CD8-positive, alpha-beta memory T cell (primary cell): Measurements from ENCODE around the gene NFKB2. TPM values are rescaled to one million over a fixed set of nuclear protein-coding genes. Genes with fewer than 3 reads are reported as not detected.

Source experiments
- CTCF ChIA-PET: fragments of 350-600 bp; sonication (Branson Sonifier 250); formaldehyde crosslinking; loops from one replicate; lab custom pipeline; 2021; ENCODE audit warnings: antibody characterized with exemption; lab: Charles Lee
- POLR2A ChIA-PET: fragments of 350-600 bp; sonication (Branson Sonifier 250); formaldehyde crosslinking; loops from one replicate; lab custom pipeline; 2021; ENCODE audit warnings: antibody characterized with exemption; lab: Charles Lee
- DNase-seq, 5 donors: peaks; one replicate each; pipeline versions ENCODE4 v3.0.0 to v3.0.0-alpha.2; 2020 to 2022; ENCODE audit warnings: mixed read lengths in 1 of 5
- H3K27ac ChIP-seq: one replicate; pipeline ENCODE4 v1.7.0; 2013; ENCODE audit warnings: low read depth, mild to moderate bottlenecking, low read length, moderate library complexity
- H3K27me3 ChIP-seq: 2 replicates; pipeline ENCODE4 v1.7.0; 2013; ENCODE audit warnings: low read length, mild to moderate bottlenecking; ENCODE audit not compliant: insufficient read depth, poor library complexity, severe bottlenecking
- H3K36me3 ChIP-seq: 2 replicates; pipeline ENCODE4 v1.7.0; 2013; ENCODE audit warnings: mild to moderate bottlenecking, low read length, moderate library complexity; ENCODE audit not compliant: insufficient read depth
- H3K4me1 ChIP-seq: 2 replicates; pipeline ENCODE4 v1.7.0; 2013; ENCODE audit warnings: mild to moderate bottlenecking, low read length, moderate library complexity; ENCODE audit not compliant: insufficient read depth
- H3K4me3 ChIP-seq: 2 replicates; pipeline ENCODE4 v1.7.0; 2013; ENCODE audit warnings: mild to moderate bottlenecking, low read length
- H3K9me3 ChIP-seq: 2 replicates; pipeline ENCODE4 v1.7.0; 2013; ENCODE audit warnings: mild to moderate bottlenecking, low read length
- H3K27ac Mint-ChIP-seq, 8 donors: one replicate each; pipeline ENCODE4 v1.8.0; 2020 to 2021; ENCODE audit warnings: mixed read lengths in 8 of 8, mild to moderate bottlenecking in 6 of 8, inconsistent platforms in 3 of 8, moderate library complexity in 3 of 8
- H3K27me3 Mint-ChIP-seq, 2 donors: one replicate each; pipeline ENCODE4 v1.8.0; 2020 to 2021; ENCODE audit warnings: mixed read lengths in 2 of 2, mild to moderate bottlenecking in 1 of 2, moderate library complexity in 1 of 2
- H3K36me3 Mint-ChIP-seq, 3 donors: one replicate each; pipeline ENCODE4 v1.8.0; 2020 to 2021; ENCODE audit warnings: mixed read lengths in 3 of 3, inconsistent platforms in 1 of 3, mild to moderate bottlenecking in 1 of 3
- H3K4me1 Mint-ChIP-seq, 3 donors: one replicate each; pipeline ENCODE4 v1.8.0; 2020 to 2021; ENCODE audit warnings: mixed read lengths in 3 of 3, inconsistent platforms in 1 of 3, mild to moderate bottlenecking in 1 of 3
- H3K4me3 Mint-ChIP-seq, 7 donors: one replicate each; pipeline ENCODE4 v1.8.0; 2020 to 2021; ENCODE audit warnings: mixed read lengths in 7 of 7, mild to moderate bottlenecking in 6 of 7, moderate library complexity in 4 of 7, inconsistent platforms in 2 of 7
- H3K9me3 Mint-ChIP-seq, 5 donors: one replicate each; pipeline ENCODE4 v1.8.0; 2020 to 2022; ENCODE audit warnings: mixed read lengths in 5 of 5, mild to moderate bottlenecking in 3 of 5, moderate library complexity in 2 of 5, inconsistent platforms in 1 of 5
- polyA plus RNA-seq: library from polyadenylated mRNA; unstranded; fragments of 300-500 nt; fragmentation: Illumina TruSeq; gene quantifications from one replicate; pipeline ENCODE4 v1.2.3, GENCODE V29; 2021
- total RNA-seq, 2 experiments: library from RNA; stranded (reverse); gene quantifications; one replicate each; pipeline ENCODE4 v1.2.3, GENCODE V29; 2021

The NFKB2 gene
- total and polyA plus RNA-seq, 3 experiments from 2014 or later: 14.0 to 324 (median 323) TPM

DNA sequence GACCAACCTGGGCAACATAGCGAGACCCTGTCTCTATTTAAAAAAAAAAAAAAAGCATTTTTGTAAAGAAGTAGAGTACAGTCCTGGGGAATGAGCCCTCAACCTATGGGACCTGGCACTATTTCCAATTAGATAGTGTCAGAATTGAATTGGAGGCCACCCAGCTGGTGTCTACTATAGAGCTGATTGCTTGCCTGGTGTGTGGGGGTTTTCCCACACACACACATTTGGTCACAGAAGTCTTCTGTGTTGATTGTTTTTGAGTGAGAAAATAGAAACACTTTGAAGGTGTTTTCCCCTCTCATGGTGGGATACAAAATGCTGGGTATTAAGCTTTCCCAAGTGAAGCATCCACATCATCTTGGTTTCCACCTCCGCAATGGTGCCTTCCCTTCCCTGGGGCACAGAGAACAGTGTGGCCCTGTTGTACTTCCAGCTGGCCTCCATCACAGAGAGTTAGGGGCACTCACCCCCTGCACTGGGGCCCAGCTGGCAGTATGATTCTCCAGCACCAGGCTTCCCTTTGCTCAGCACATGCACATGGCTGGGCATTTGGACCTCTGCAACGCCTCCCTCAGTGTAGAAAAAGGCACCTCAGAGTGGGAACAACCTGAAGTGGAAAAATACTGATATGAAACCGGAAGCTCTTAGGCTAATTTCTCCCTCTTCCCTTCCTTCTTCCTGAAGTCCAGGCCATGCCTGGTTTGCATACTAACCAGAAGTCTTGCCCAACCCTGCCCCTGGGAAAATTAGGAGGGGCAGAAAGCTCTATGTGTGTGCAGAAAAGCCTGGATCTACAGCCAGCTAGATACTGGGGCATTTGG lies 10.7 kb upstream of the NFKB2 start:
- Histone ChIP-seq H3K27ac (no peak overlapping the region), H3K4me1 (no peaks in the 10 kb centered on the region), H3K27me3 (no peaks in the 10 kb centered on the region), H3K36me3 (peaks cover 14% of the 10 kb centered on the region), H3K4me3 (no peak overlapping the region), H3K9me3 (no peaks in the 10 kb centered on the region)
- POLR2A ChIA-PET: interaction anchor here (0.6 kb wide), 1 partner anchor 260 kb away, joined by 8 read pairs; no protein-coding TSS in a partner anchor
- CTCF ChIA-PET: interaction anchor here (0.6 to 4.1 kb wide), 11 partner anchors 9 to 301 kb away, joined by 3 to 21 read pairs (median 4); no protein-coding TSS in a partner anchor
- H3K4me1 Mint-ChIP-seq: no peaks in the 10 kb centered on the region
- peak overlapping the region in 2 of 8 donors; percentile 63 to 66 for H3K27ac Mint-ChIP-seq
- peaks cover 0 to 32% (median 5%) of the 10 kb centered on the region in 3 donors for H3K36me3 Mint-ChIP-seq
- no peak for DNase-seq
- H3K9me3 Mint-ChIP-seq: no peaks in the 10 kb centered on the region
- H3K4me3 Mint-ChIP-seq: no peak overlapping the region
- H3K27me3 Mint-ChIP-seq: no peaks in the 10 kb centered on the region

DNA sequence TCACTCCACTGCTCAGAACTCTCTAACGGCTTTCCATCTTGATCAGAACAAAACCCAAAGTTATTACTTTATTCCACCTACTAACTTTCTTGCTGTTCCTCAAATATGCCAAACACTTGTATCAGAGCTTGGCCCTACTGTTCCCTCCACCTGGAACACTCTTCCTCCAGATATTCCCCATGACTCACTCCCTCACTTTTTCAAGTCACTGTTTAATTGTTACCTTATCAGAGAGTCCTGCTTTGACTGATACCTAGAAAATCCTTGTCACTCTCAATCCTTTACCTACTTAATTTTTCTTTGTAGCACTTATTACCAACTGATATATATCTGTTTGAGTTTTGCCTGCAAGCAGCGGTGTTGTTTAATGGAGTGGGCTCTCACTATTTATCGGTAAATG lies 5.6 kb upstream of the NFKB2 start:
- POLR2A ChIA-PET: no interaction called here
- no peak for DNase-seq
- Mint-ChIP-seq H3K27me3 (peaks cover 0 to 8% of the 10 kb centered on the region in 2 donors), H3K4me1 (peaks cover 10 to 13% (median 10%) of the 10 kb centered on the region in 3 donors), H3K4me3 (no peak overlapping the region), H3K36me3 (peaks cover 0 to 7% (median 1%) of the 10 kb centered on the region in 3 donors), H3K27ac (no peak overlapping the region), H3K9me3 (no peaks in the 10 kb centered on the region)
- Histone ChIP-seq H3K36me3 (no peaks in the 10 kb centered on the region), H3K4me1 (peaks cover 5% of the 10 kb centered on the region), H3K9me3 (no peaks in the 10 kb centered on the region), H3K4me3 (no peak overlapping the region), H3K27ac (no peak overlapping the region), H3K27me3 (no peaks in the 10 kb centered on the region)
- CTCF ChIA-PET: interaction anchor here (1.9 kb wide), 1 partner anchor 9 kb away, joined by 8 read pairs; no protein-coding TSS in a partner anchor

DNA sequence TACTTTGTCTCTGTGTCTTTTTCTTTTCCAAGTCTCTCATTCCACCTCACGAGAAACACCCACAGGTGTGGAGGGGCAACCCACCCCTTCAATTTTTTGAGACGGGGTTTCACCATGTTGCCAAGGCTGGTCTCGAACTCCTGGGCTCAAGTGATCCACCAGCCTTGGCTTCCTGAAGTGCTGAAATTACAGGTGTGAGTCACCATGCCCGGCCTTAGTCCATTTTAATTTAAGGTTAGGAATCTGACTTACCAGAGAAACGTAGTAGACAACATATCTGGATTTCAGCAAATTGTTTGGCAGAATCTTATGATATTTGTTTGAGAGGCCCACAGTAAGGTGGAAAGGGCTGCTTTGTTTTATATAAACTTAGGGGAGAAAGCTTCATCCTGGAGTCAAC lies 3.2 kb upstream of the NFKB2 start:
- Mint-ChIP-seq H3K9me3 (no peaks in the 10 kb centered on the region), H3K36me3 (peaks cover 0 to 24% (median 1%) of the 10 kb centered on the region in 3 donors)

DNA sequence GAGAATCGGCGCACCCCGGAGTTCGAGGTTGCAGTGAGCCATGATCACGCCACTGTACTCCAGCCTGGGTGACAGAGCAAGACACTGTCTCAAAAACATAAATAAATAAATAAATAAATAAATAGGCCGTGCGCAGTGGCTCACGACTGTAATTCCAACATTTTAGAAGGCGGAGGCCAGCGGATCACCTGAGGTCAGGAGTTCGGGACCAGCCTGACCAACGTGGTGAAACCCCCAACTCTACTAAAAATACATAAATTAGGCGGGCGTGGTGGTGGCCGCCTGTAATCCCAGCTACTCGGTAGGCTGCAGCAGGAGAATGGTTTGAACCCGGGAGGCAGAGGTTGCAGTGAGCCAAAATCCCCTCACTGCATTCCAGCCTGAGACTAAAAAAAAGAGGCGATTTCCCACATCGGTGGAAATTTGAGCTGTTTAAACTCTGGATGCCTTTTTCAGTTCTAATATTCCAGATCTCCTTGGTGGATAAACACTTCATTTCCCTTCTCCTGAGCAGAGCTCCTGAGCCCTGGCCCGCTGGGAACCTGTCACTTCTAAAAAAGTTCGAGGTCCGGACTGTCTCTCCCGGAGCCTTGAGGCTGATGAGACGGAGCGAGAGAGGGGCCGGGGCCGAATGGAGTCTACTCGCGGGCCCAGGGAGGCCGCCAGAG lies 2.0 kb upstream of the NFKB2 start:
- Histone ChIP-seq H3K4me1 (peaks cover 22% of the 10 kb centered on the region), H3K4me3 (peak overlapping the region; percentile 100), H3K9me3 (no peaks in the 10 kb centered on the region), H3K27ac (peak overlapping the region; percentile 100), H3K27me3 (no peaks in the 10 kb centered on the region), H3K36me3 (no peaks in the 10 kb centered on the region)
- Mint-ChIP-seq H3K4me1 (peaks cover 29 to 40% (median 30%) of the 10 kb centered on the region in 3 donors), H3K36me3 (peaks cover 0 to 37% (median 1%) of the 10 kb centered on the region in 3 donors), H3K27me3 (peaks cover 0 to 8% of the 10 kb centered on the region in 2 donors), H3K4me3 (peak overlapping the region; percentile 89 to 97 (median 96)), H3K27ac (peak overlapping the region; percentile 98 to 100 (median 100)), H3K9me3 (no peaks in the 10 kb centered on the region)
- POLR2A ChIA-PET: interaction anchor here (0.6 to 4.0 kb wide), 8 partner anchors 10 to 191 kb away, joined by 3 to 30 read pairs (median 3); partner anchors contain the start of genes ACTR1A, C10orf95, FBXL15 and GBF1
- DNase-seq: no peak
- CTCF ChIA-PET: interaction anchor here (0.7 to 5.0 kb wide), 28 partner anchors 9 to 224 kb away, joined by 3 to 34 read pairs (median 6); partner anchors contain the start of genes ACTR1A, C10orf95, CUEDC2 and ELOVL3

More for the DNA sequence above, 3.2 kb upstream of the NFKB2 start:
- no peak overlapping the region for H3K4me3 ChIP-seq
- ChIA-PET POLR2A (interaction anchor here (4.0 kb wide), 1 partner anchor 58 kb away, joined by 24 read pairs; the partner anchor contains the start of gene C10orf95), CTCF (interaction anchor here (2.0 to 3.5 kb wide), 3 partner anchors 11 to 162 kb away, joined by 6 to 21 read pairs (median 7); no protein-coding TSS in a partner anchor)
- Mint-ChIP-seq H3K27me3 (peaks cover 0 to 8% of the 10 kb centered on the region in 2 donors), H3K4me3 (peak overlapping the region in 2 of 7 donors; percentile 51 to 97), H3K27ac (peak overlapping the region in 5 of 8 donors; percentile 86 to 100 (median 100)), H3K4me1 (peaks cover 20 to 27% (median 23%) of the 10 kb centered on the region in 3 donors)
- H3K27ac ChIP-seq: no peak overlapping the region
- H3K9me3 ChIP-seq: no peaks in the 10 kb centered on the region
- no peaks in the 10 kb centered on the region for H3K36me3 ChIP-seq
- no peak for DNase-seq
- peaks cover 18% of the 10 kb centered on the region for H3K4me1 ChIP-seq
- H3K27me3 ChIP-seq: no peaks in the 10 kb centered on the region

DNA sequence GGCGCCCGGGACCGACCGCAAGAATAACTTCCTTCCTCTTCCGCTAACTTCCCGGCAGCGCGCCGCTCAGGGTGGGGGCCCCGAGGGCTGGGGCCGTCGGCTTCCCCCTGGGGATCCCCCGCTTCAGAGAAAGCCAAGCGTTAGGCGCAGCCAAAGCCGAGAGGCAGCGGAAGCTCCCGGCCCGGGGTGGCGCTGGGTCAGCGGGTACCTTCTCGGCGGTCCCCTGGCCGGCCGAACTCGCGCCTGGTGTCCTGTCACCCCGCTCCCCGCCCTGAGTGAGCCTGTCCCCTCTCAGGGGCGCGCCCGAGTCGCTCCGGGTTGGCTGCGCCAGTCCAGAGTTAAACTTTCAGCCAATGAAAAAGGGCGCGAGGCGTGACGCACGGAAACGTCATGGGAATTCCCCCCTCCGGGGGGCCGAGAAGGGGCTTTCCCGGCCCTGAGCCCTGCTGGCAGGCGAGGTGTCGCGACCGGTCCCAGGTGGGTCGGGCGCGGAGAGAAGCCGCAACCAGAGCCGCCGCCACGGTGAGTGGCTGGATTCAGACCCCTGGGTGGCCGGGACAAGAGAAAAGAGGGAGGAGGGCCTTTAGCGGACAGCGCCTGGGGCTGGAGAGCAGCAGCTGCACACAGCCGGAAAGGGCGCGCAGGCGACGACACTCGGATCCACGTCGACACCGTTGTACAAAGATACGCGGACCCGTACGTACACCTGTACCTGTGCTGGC lies 1.3 kb upstream of the NFKB2 start:
- H3K36me3 ChIP-seq: no peaks in the 10 kb centered on the region
- peaks cover 0 to 40% (median 1%) of the 10 kb centered on the region in 3 donors for H3K36me3 Mint-ChIP-seq
- H3K4me1 Mint-ChIP-seq: peaks cover 31 to 44% (median 32%) of the 10 kb centered on the region in 3 donors
- no peaks in the 10 kb centered on the region for H3K9me3 Mint-ChIP-seq
- H3K4me3 ChIP-seq: peak overlapping the region; percentile 100
- no peaks in the 10 kb centered on the region for H3K9me3 ChIP-seq
- H3K27ac Mint-ChIP-seq: peak overlapping the region; percentile 98 to 100 (median 100)
- CTCF ChIA-PET: interaction anchor here (0.6 to 5.0 kb wide), 30 partner anchors 9 to 262 kb away, joined by 3 to 34 read pairs (median 6); partner anchors contain the start of genes ACTR1A, C10orf95, CUEDC2 and ELOVL3
- DNase-seq: peak; percentile 97 to 100 (median 99)
- H3K27ac ChIP-seq: peak overlapping the region; percentile 100
- H3K4me1 ChIP-seq: peaks cover 29% of the 10 kb centered on the region
- H3K27me3 ChIP-seq: no peaks in the 10 kb centered on the region
- POLR2A ChIA-PET: interaction anchor here (0.6 to 4.0 kb wide), 11 partner anchors 10 to 190 kb away, joined by 3 to 30 read pairs (median 4); partner anchors contain the start of genes ACTR1A, C10orf95, FBXL15 and GBF1
- H3K4me3 Mint-ChIP-seq: peak overlapping the region; percentile 89 to 97 (median 96)
- peaks cover 0 to 8% of the 10 kb centered on the region in 2 donors for H3K27me3 Mint-ChIP-seq

DNA sequence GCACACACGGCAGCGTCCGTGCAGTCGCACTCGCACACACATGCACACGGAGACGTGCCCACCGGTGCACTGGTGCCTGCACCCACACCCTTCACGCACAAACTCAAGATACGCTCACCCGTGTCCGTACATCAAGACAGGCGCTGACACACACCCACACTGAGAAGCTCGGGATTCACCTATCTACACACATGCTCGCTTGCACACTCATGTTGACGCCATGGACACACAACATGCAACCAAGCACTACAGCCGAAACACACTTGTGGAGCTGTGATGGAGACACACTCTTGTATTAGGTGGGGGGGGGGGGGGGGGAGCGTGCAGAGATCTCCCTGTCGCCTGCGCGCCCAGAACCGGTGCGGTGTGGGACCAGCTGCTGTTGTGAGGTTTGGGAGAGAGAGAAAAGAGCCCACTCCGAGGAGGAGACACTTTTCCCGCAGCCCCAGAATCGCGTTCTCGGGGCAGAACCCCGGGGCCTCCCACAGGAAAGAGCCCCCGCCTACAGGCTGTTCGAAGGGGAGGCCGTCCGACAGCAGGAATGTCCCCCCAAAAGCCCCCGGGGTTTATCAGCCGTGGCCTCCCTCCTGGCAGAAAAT lies 605 bp upstream of the NFKB2 start:
- Histone ChIP-seq H3K9me3 (no peaks in the 10 kb centered on the region), H3K27ac (peak overlapping the region; percentile 100), H3K36me3 (no peaks in the 10 kb centered on the region), H3K27me3 (no peaks in the 10 kb centered on the region), H3K4me3 (peak overlapping the region; percentile 100), H3K4me1 (peaks cover 32% of the 10 kb centered on the region)
- peaks cover 0 to 8% of the 10 kb centered on the region in 2 donors for H3K27me3 Mint-ChIP-seq
- H3K4me1 Mint-ChIP-seq: peaks cover 35 to 50% (median 37%) of the 10 kb centered on the region in 3 donors
- peak overlapping the region; percentile 98 to 100 (median 100) for H3K27ac Mint-ChIP-seq
- H3K36me3 Mint-ChIP-seq: peaks cover 0 to 46% (median 1%) of the 10 kb centered on the region in 3 donors
- DNase-seq: peak in 1 of 5 donors; percentile 69
- H3K9me3 Mint-ChIP-seq: no peaks in the 10 kb centered on the region
- POLR2A ChIA-PET: interaction anchor here (0.6 to 4.0 kb wide), 9 partner anchors 25 to 275 kb away, joined by 3 to 30 read pairs (median 4); partner anchors contain the start of genes ACTR1A, C10orf95, FBXL15 and LDB1
- H3K4me3 Mint-ChIP-seq: peak overlapping the region; percentile 89 to 97 (median 96)
- CTCF ChIA-PET: interaction anchor here (0.6 to 5.0 kb wide), 17 partner anchors 9 to 250 kb away, joined by 3 to 34 read pairs (median 4); partner anchors contain the start of genes ACTR1A, C10orf95, SUFU and TRIM8
